ENCODE data around the gene FGF22. TPM values are rescaled to one million over a fixed set of nuclear protein-coding genes. Genes with fewer than 3 reads are reported as not detected.
"Not testable (repeated sequence)": the region's sequence is repeated elsewhere in the genome, so short reads cannot be mapped to it uniquely, and the experiment has no call there.

Gene FGF22
- total RNA-seq, 1 donor from 2014 or later, result not detected

GRCh38 chr19:602391-603301 is 37.0 kb upstream of the FGF22 start:
- H3K27ac Mint-ChIP-seq (ENCODE audit: unreplicated experiment), result no peak overlapping the region

GRCh38 chr19:603302-603639 is 36.4 kb upstream of the FGF22 start:
- H3K4me1 Mint-ChIP-seq (ENCODE audit: unreplicated experiment); H3K36me3 Mint-ChIP-seq (ENCODE audit: low read depth, unreplicated experiment); DNase-seq (ENCODE audit: low spot score); H3K27me3 Mint-ChIP-seq (ENCODE audit: unreplicated experiment); H3K4me3 Mint-ChIP-seq (ENCODE audit: unreplicated experiment): not testable (repeated sequence)
- Mint-ChIP-seq H3K27ac (ENCODE audit: unreplicated experiment) (peak overlapping the region; percentile 64), H3K9me3 (ENCODE audit: unreplicated experiment) (peaks cover 10% of the 10 kb centered on the region)

More at GRCh38 chr19:602391-603301, 37.0 kb upstream of the FGF22 start:
- DNase-seq (ENCODE audit: low spot score), result no peak
- Mint-ChIP-seq H3K36me3 (ENCODE audit: low read depth, unreplicated experiment) (peaks cover 4% of the 10 kb centered on the region), H3K27me3 (ENCODE audit: unreplicated experiment) (peaks cover 6% of the 10 kb centered on the region), H3K4me3 (ENCODE audit: unreplicated experiment) (no peak overlapping the region), H3K4me1 (ENCODE audit: unreplicated experiment) (no peaks in the 10 kb centered on the region), H3K9me3 (ENCODE audit: unreplicated experiment) (peaks cover 10% of the 10 kb centered on the region)
- no peak for TF ChIP-seq CTCF (IDR thresholded peaks at IDR 0.05; ENCODE audit: unreplicated experiment)

- not testable (repeated sequence) for DNase-seq (ENCODE audit: low spot score); H3K4me3 Mint-ChIP-seq (ENCODE audit: unreplicated experiment); H3K4me1 Mint-ChIP-seq (ENCODE audit: unreplicated experiment); H3K36me3 Mint-ChIP-seq (ENCODE audit: low read depth, unreplicated experiment); H3K27me3 Mint-ChIP-seq (ENCODE audit: unreplicated experiment)
- Mint-ChIP-seq H3K27ac (ENCODE audit: unreplicated experiment) (peak overlapping the region; percentile 64), H3K9me3 (ENCODE audit: unreplicated experiment) (peaks cover 10% of the 10 kb centered on the region)
These were observed 35.9 kb upstream of the FGF22 start for GRCh38 chr19:603779-604178.

GRCh38 chr19:604355-604754 is 35.3 kb upstream of the FGF22 start:
- Mint-ChIP-seq H3K36me3 (ENCODE audit: low read depth, unreplicated experiment) (peaks cover 4% of the 10 kb centered on the region), H3K27me3 (ENCODE audit: unreplicated experiment) (peaks cover 6% of the 10 kb centered on the region), H3K4me1 (ENCODE audit: unreplicated experiment) (no peaks in the 10 kb centered on the region), H3K27ac (ENCODE audit: unreplicated experiment) (no peak overlapping the region), H3K4me3 (ENCODE audit: unreplicated experiment) (no peak overlapping the region), H3K9me3 (ENCODE audit: unreplicated experiment) (peaks cover 10% of the 10 kb centered on the region)
- DNase-seq (ENCODE audit: low spot score), result no peak
- no peak for TF ChIP-seq CTCF (IDR thresholded peaks at IDR 0.05; ENCODE audit: unreplicated experiment)

- H3K4me3 Mint-ChIP-seq (ENCODE audit: unreplicated experiment); H3K27ac Mint-ChIP-seq (ENCODE audit: unreplicated experiment); H3K27me3 Mint-ChIP-seq (ENCODE audit: unreplicated experiment); DNase-seq (ENCODE audit: low spot score); H3K36me3 Mint-ChIP-seq (ENCODE audit: low read depth, unreplicated experiment); H3K4me1 Mint-ChIP-seq (ENCODE audit: unreplicated experiment): not testable (repeated sequence)
- TF ChIP-seq CTCF (IDR thresholded peaks at IDR 0.05; ENCODE audit: unreplicated experiment), result peak; percentile 23
- H3K9me3 Mint-ChIP-seq (ENCODE audit: unreplicated experiment), result peaks cover 10% of the 10 kb centered on the region
These were observed 34.4 kb upstream of the FGF22 start for GRCh38 chr19:605061-605971.
